GM23248 (cell line): ENCODE data around the gene OR13D1. TPM values are rescaled to one million over a fixed set of nuclear protein-coding genes. Genes with fewer than 3 reads are reported as not detected.
"Not testable (repeated sequence)": the region's sequence is repeated elsewhere in the genome, so short reads cannot be mapped to it uniquely, and the experiment has no call there.

Source experiments
- DNase-seq: peaks from one replicate; pipeline ENCODE4 v3.0.0-alpha.2; 2015
- H2AFZ ChIP-seq: fragments of 200-600 bp; sonication (generic); 2 replicates; pipeline ENCODE4 v1.6.1; 2016; ENCODE audit warnings: antibody characterized with exemption
- H3F3A ChIP-seq: fragments of 200-600 bp; sonication (generic); 2 replicates; pipeline ENCODE4 v1.6.1; 2016; ENCODE audit warnings: mild to moderate bottlenecking, antibody characterized with exemption, mixed run types; ENCODE audit not compliant: insufficient read depth
- H3K27ac ChIP-seq: fragments of 200-600 bp; sonication (generic); 2 replicates; pipeline ENCODE4 v1.5.1; 2016; ENCODE audit warnings: mild to moderate bottlenecking
- H3K27me3 ChIP-seq: fragments of 200-600 bp; sonication (generic); replicated peaks from 2 replicates; pipeline ENCODE4 v1.6.1; 2016; ENCODE audit warnings: mild to moderate bottlenecking; ENCODE audit not compliant: insufficient read depth
- H3K36me3 ChIP-seq: fragments of 200-600 bp; sonication (generic); 2 replicates; pipeline ENCODE4 v1.6.1; 2016; ENCODE audit warnings: low read depth, mild to moderate bottlenecking
- H3K4me1 ChIP-seq: fragments of 200-600 bp; sonication (generic); 2 replicates; pipeline ENCODE4 v1.6.1; 2016; ENCODE audit warnings: mild to moderate bottlenecking; ENCODE audit not compliant: insufficient read depth
- H3K4me2 ChIP-seq: fragments of 200-600 bp; sonication (generic); one replicate; pipeline ENCODE4 v1.6.1; 2016; ENCODE audit warnings: mild to moderate bottlenecking; ENCODE audit not compliant: unreplicated experiment
- H3K4me3 ChIP-seq: fragments of 200-600 bp; sonication (generic); 2 replicates; pipeline ENCODE4 v1.5.1; 2016; ENCODE audit warnings: mild to moderate bottlenecking
- H3K79me2 ChIP-seq: fragments of 200-600 bp; sonication (generic); 2 replicates; pipeline ENCODE4 v1.6.1; 2016; ENCODE audit warnings: mild to moderate bottlenecking; ENCODE audit not compliant: insufficient read depth
- H3K9ac ChIP-seq: fragments of 200-600 bp; sonication (generic); 2 replicates; pipeline ENCODE4 v1.6.1; 2016; ENCODE audit warnings: mild to moderate bottlenecking
- H3K9me2 ChIP-seq: fragments of 200-600 bp; sonication (generic); 2 replicates; pipeline ENCODE4 v1.6.1; 2016; ENCODE audit warnings: mixed run types, mild to moderate bottlenecking, moderate library complexity; ENCODE audit not compliant: insufficient read depth
- H3K9me3 ChIP-seq: fragments of 200-600 bp; sonication (generic); one replicate; pipeline ENCODE4 v1.6.1; 2017; ENCODE audit warnings: low read depth
- H4K20me1 ChIP-seq: fragments of 200-600 bp; sonication (generic); 2 replicates; pipeline ENCODE4 v1.6.0; 2016; ENCODE audit not compliant: insufficient read depth
- EZH2 ChIP-seq: fragments of 200-600 bp; sonication (generic); IDR thresholded peaks from 2 replicates; pipeline ENCODE4 v1.6.1; 2018; ENCODE audit warnings: antibody characterized with exemption, mild to moderate bottlenecking; ENCODE audit not compliant: insufficient read depth, poor library complexity, severe bottlenecking
- EZH2phosphoT487 ChIP-seq: fragments of 200-600 bp; sonication (generic); IDR thresholded peaks from 2 replicates; pipeline ENCODE4 v1.6.1; 2018; ENCODE audit warnings: antibody characterized with exemption, moderate library complexity, mild to moderate bottlenecking, low read depth; ENCODE audit not compliant: insufficient read depth
- WGBS, 2 experiments: methylation state at CpG; one replicate each; pipeline ENCODE4 v1.1.6; 2015 to 2017; ENCODE audit warnings: low lambda C conversion rate in 2 of 2, low coverage in 1 of 2; ENCODE audit errors: missing lambda C conversion rate in 2 of 2; 5-methylcytosine and 5-hydroxymethylcytosine counted together
- in situ Hi-C: fragments of 300-500 bp; cut with MboI; formaldehyde crosslinking; loops from 2 replicates; pipeline ENCODE4 v1.15.0; 2020
- polyA plus RNA-seq: library from polyadenylated mRNA; unstranded; fragments of >200 nt; fragmentation: Nextera tagmentation; extraction: Ambion mirVana; gene quantifications from 2 replicates; pipeline ENCODE4 v1.2.1, GENCODE V29; 2016
- total RNA-seq: library from RNA; depleted of rRNA; stranded (reverse); fragments of >200 nt; shearing (Covaris generic); gene quantifications from 2 replicates; pipeline ENCODE4 v1.2.3, GENCODE V29; 2014

The OR13D1 gene
- total and polyA plus RNA-seq, 2 experiments from 2014 or later, result not detected

GRCh38 chr9:104686081-104686480 lies 8.2 kb upstream of the OR13D1 start:
- H3K79me2 ChIP-seq, result no peaks in the 10 kb centered on the region
- no peaks in the 10 kb centered on the region for H3K9me3 ChIP-seq
- 37 to 47% methylated on average over 2 of the region's 2 CpGs for WGBS, 2 experiments
- peak; percentile 3 for DNase-seq
- H3K27ac ChIP-seq, result no peak overlapping the region
- no peaks in the 10 kb centered on the region for H3K9me2 ChIP-seq
- H2AFZ ChIP-seq, result 0 out of 2 replicates have a peak overlapping the region, but pooled peaks have one; percentile 1
- no peak overlapping the region for H3K4me3 ChIP-seq
- in situ Hi-C loops, result no loop called here
- H3F3A ChIP-seq, result no peaks in the 10 kb centered on the region
- no peaks in the 10 kb centered on the region for H3K4me1 ChIP-seq
- no peaks in the 10 kb centered on the region for H3K36me3 ChIP-seq
- no peak overlapping the region for H3K4me2 ChIP-seq
- no peak for TF ChIP-seq EZH2phosphoT487
- TF ChIP-seq EZH2, result no peak
- H4K20me1 ChIP-seq, result no peaks in the 10 kb centered on the region
- no peaks in the 10 kb centered on the region for H3K27me3 ChIP-seq
- H3K9ac ChIP-seq, result no peak overlapping the region

- Histone ChIP-seq H3K27me3 (no peaks in the 10 kb centered on the region), H3K27ac (no peak overlapping the region), H3K4me3 (no peak overlapping the region), H3K4me2 (no peak overlapping the region), H3K79me2 (no peaks in the 10 kb centered on the region), H3K9me2 (no peaks in the 10 kb centered on the region), H3K4me1 (no peaks in the 10 kb centered on the region), H3K9me3 (no peaks in the 10 kb centered on the region), H4K20me1 (no peaks in the 10 kb centered on the region), H3K9ac (no peak overlapping the region), H2AFZ (no peak overlapping the region), H3K36me3 (no peaks in the 10 kb centered on the region), H3F3A (no peaks in the 10 kb centered on the region)
- TF ChIP-seq EZH2 (no peak), EZH2phosphoT487 (no peak)
- WGBS, 2 experiments, result 81 to 89% methylated on average over 3 of the region's 3 CpGs
- in situ Hi-C loops, result no loop called here
- no peak for DNase-seq
These were observed 6.0 kb downstream of the OR13D1 start for GRCh38 chr9:104700306-104700705.

- in situ Hi-C loops, H3K79me2 ChIP-seq, H3K4me2 ChIP-seq, H3K4me3 ChIP-seq, H3K27me3 ChIP-seq, H3K4me1 ChIP-seq, H3F3A ChIP-seq, H3K27ac ChIP-seq, H3K9me2 ChIP-seq, H3K9ac ChIP-seq, H3K36me3 ChIP-seq, H2AFZ ChIP-seq, DNase-seq, H3K9me3 ChIP-seq, H4K20me1 ChIP-seq: not testable (repeated sequence)
- 2 to 5% methylated on average over 1 of the region's 1 CpG for WGBS, 2 experiments
These were observed 14.4 kb downstream of the OR13D1 start for GRCh38 chr9:104708737-104709136.

DNA sequence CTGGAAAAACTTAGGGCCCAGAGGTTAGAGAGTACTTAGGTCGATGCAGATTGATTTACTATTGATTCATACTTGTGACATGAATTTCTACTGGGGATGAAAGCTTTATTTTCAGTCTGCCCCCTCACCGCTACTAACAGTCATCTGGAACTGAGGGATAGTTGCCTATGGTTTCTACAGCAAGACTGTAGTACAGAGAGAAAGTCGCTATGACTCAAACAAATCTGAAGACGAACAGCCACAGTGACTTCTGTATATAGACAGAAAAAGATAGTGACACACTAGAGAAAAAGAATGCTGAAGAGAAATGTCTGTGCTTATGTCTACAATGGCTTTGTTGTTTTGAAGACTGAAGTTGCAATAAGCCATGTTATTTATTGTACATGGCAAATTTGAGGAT lies 17.3 kb downstream of the OR13D1 start:
- Histone ChIP-seq H2AFZ (no peak overlapping the region), H3K4me2 (no peak overlapping the region), H3K79me2 (no peaks in the 10 kb centered on the region), H3K9ac (no peak overlapping the region), H3K9me3 (no peaks in the 10 kb centered on the region), H3K9me2 (no peaks in the 10 kb centered on the region), H3K4me3 (no peak overlapping the region), H3K27ac (no peak overlapping the region), H3K27me3 (no peaks in the 10 kb centered on the region), H3K4me1 (no peaks in the 10 kb centered on the region), H4K20me1 (no peaks in the 10 kb centered on the region), H3F3A (no peaks in the 10 kb centered on the region), H3K36me3 (no peaks in the 10 kb centered on the region)
- DNase-seq, result no peak
- in situ Hi-C loops, result no loop called here
- 48 to 49% methylated on average over 4 of the region's 4 CpGs for WGBS, 2 experiments
- TF ChIP-seq EZH2, result no peak
- TF ChIP-seq EZH2phosphoT487, result no peak

GRCh38 chr9:104725014-104725413 lies 30.7 kb downstream of the OR13D1 start:
- no peak overlapping the region for H3K27ac ChIP-seq
- DNase-seq, result no peak
- TF ChIP-seq EZH2 (no peak), EZH2phosphoT487 (no peak)
- H3K79me2 ChIP-seq, result no peaks in the 10 kb centered on the region
- in situ Hi-C loops, result no loop called here
- H3K27me3 ChIP-seq, result no peaks in the 10 kb centered on the region
- no peaks in the 10 kb centered on the region for H4K20me1 ChIP-seq
- H3K9me2 ChIP-seq, result no peaks in the 10 kb centered on the region
- H3K4me3 ChIP-seq, result no peak overlapping the region
- H3K4me1 ChIP-seq, result no peaks in the 10 kb centered on the region
- no peaks in the 10 kb centered on the region for H3K36me3 ChIP-seq
- WGBS, 2 experiments, result 41 to 50% methylated on average over 5 of the region's 5 CpGs
- no peaks in the 10 kb centered on the region for H3F3A ChIP-seq
- H3K4me2 ChIP-seq, result no peak overlapping the region
- no peak overlapping the region for H3K9ac ChIP-seq
- no peaks in the 10 kb centered on the region for H3K9me3 ChIP-seq
- no peak overlapping the region for H2AFZ ChIP-seq
